A673 (cell line): ENCODE results near the gene GHRH. TPM values are rescaled to one million over a fixed set of nuclear protein-coding genes. Genes with fewer than 3 reads are reported as not detected.
A peak's percentile ranks its signal among the peaks of the same experiment; 100 is the strongest.

Source experiments
- BruUV-seq: library from RNA; stranded (reverse); fragments of 400-500 nt; replicated peaks from 2 replicates; lab custom pipeline; 2021; lab: Mats Ljungman, UMichigan
- CTCF ChIA-PET: fragments of 300-600 bp; sonication (Branson Sonifier 250); formaldehyde crosslinking; loops from one replicate; lab custom pipeline; 2022; ENCODE audit warnings: antibody characterized with exemption; lab: Charles Lee
- POLR2A ChIA-PET: fragments of 300-600 bp; sonication (Branson Sonifier 250); formaldehyde crosslinking; loops from one replicate; lab custom pipeline; 2022; ENCODE audit warnings: antibody characterized with exemption; ENCODE audit not compliant: low non-redundant PET; lab: Charles Lee
- DNase-seq: peaks from one replicate; pipeline ENCODE4 v3.0.0-alpha.2; 2015; ENCODE audit warnings: low spot score
- H3K27ac ChIP-seq: fragments of 200-600 bp; sonication (generic); 2 replicates; pipeline ENCODE4 v1.5.1; 2016; ENCODE audit warnings: mixed run types, low read depth, mild to moderate bottlenecking, mixed read lengths, antibody characterized with exemption, low read length; ENCODE audit not compliant: poor library complexity, severe bottlenecking
- H3K27me3 ChIP-seq: fragments of 200-600 bp; sonication (generic); replicated peaks from 2 replicates; pipeline ENCODE4 v1.6.1; 2017; ENCODE audit warnings: mixed run types, low read depth, mild to moderate bottlenecking, mixed read lengths, antibody characterized with exemption, low read length; ENCODE audit not compliant: insufficient read depth, poor library complexity
- H3K36me3 ChIP-seq: fragments of 200-600 bp; sonication (generic); 2 replicates; pipeline ENCODE4 v1.6.1; 2016; ENCODE audit warnings: mixed run types, mild to moderate bottlenecking, mixed read lengths, antibody characterized with exemption, low read length; ENCODE audit not compliant: insufficient read depth, poor library complexity, severe bottlenecking
- H3K4me1 ChIP-seq: fragments of 200-600 bp; sonication (generic); 2 replicates; pipeline ENCODE4 v1.6.1; 2017; ENCODE audit warnings: mixed run types, mild to moderate bottlenecking, mixed read lengths, antibody characterized with exemption, low read length; ENCODE audit not compliant: insufficient read depth, poor library complexity, severe bottlenecking
- H3K4me3 ChIP-seq: fragments of 200-600 bp; sonication (generic); 2 replicates; pipeline ENCODE4 v1.5.1; 2016; ENCODE audit warnings: low read depth, mixed run types, mild to moderate bottlenecking, mixed read lengths, low read length; ENCODE audit not compliant: poor library complexity, severe bottlenecking
- H3K9me3 ChIP-seq: fragments of 200-600 bp; sonication (generic); 2 replicates; pipeline ENCODE4 v1.6.1; 2016; ENCODE audit warnings: mixed run types, low read depth, mild to moderate bottlenecking, mixed read lengths, antibody characterized with exemption, low read length; ENCODE audit not compliant: poor library complexity, severe bottlenecking
- CTCF ChIP-seq: fragments of 300-800, 200-600 bp; sonication (generic); conservative IDR thresholded peaks from 2 replicates; pipeline ENCODE4 v1.5.1; 2017; ENCODE audit warnings: low read depth, mild to moderate bottlenecking, antibody characterized with exemption, low read length, moderate library complexity, mixed read lengths
- EZH2 ChIP-seq: fragments of 200-600 bp; sonication (generic); IDR thresholded peaks from 2 replicates; pipeline ENCODE4 v1.6.1; 2017; ENCODE audit warnings: borderline replicate concordance, low read depth, mild to moderate bottlenecking, mixed read lengths, antibody characterized with exemption, low read length; ENCODE audit not compliant: poor library complexity, severe bottlenecking
- intact Hi-C: fragments of 100-400 bp; cut with micrococcal nuclease; formaldehyde crosslinking; loops from one replicate; pipeline ENCODE4 v1.10.0; 2022; ENCODE audit not compliant: unreplicated experiment
- total RNA-seq: library from RNA; stranded (reverse); gene quantifications from 2 replicates; pipeline ENCODE4 v1.2.3, GENCODE V29; 2021

The GHRH gene
- total RNA-seq, 1 experiment from 2014 or later = not detected

GRCh38 chr20:37201827-37202162, 59.8 kb downstream of the GHRH start:
- Histone ChIP-seq H3K27ac (no peak overlapping the region), H3K4me3 (no peak overlapping the region), H3K9me3 (no peaks in the 10 kb centered on the region), H3K36me3 (peaks cover 83% of the 10 kb centered on the region), H3K4me1 (peaks cover 8% of the 10 kb centered on the region), H3K27me3 (no peaks in the 10 kb centered on the region)
- DNase-seq = no peak
- ChIA-PET CTCF (no interaction called here), POLR2A (no interaction called here)
- no peak for TF ChIP-seq CTCF
- no peak for TF ChIP-seq EZH2
- TSS peak; percentile 10 for BruUV-seq
- intact Hi-C loops = loop anchor here (2.0 kb wide), 1 partner anchor 333 kb away; no protein-coding TSS in a partner anchor

Other genes starting within 250 kb of the GHRH start
- gene RBL1, start 165.8 kb downstream of the GHRH start, total RNA-seq = 28.8 and 30.2 TPM in 2 replicates
- gene RPN2, start 82.5 kb downstream of the GHRH start, total RNA-seq = 222 and 239 TPM in 2 replicates
- 1.6 and 2.0 TPM in 2 replicates for gene MROH8, start 82.3 kb downstream of the GHRH start, total RNA-seq
- 46.4 and 48.4 TPM in 2 replicates for gene MANBAL, start 27.8 kb upstream of the GHRH start, total RNA-seq
- gene SRC, start 84.3 kb upstream of the GHRH start, total RNA-seq = 23.3 and 29.6 TPM in 2 replicates